H1 (cell line): ENCODE results near the gene PTPRD. TPM values are rescaled to one million over a fixed set of nuclear protein-coding genes. Genes with fewer than 3 reads are reported as not detected.

Experiments
- CTCF ChIA-PET: fragments of 300-600 bp; sonication (Branson Sonifier 250); formaldehyde crosslinking; loops from one replicate; lab custom pipeline; 2021; ENCODE audit not compliant: partially characterized antibody; lab: Charles Lee
- POLR2A ChIA-PET: fragments of 300-600 bp; sonication (Branson Sonifier 250); formaldehyde crosslinking; loops from one replicate; lab custom pipeline; 2021; ENCODE audit warnings: inconsistent platforms; ENCODE audit not compliant: partially characterized antibody; lab: Charles Lee
- DNase-seq, 2 experiments: peaks; one replicate each; pipeline versions ENCODE4 v3.0.0 to v3.0.0-alpha.2; 2010 to 2022; ENCODE audit warnings: low spot score in 2 of 2, low read depth in 1 of 2, mixed read lengths in 1 of 2
- FAIRE-seq: peaks from 2 replicates; lab custom pipeline; 2011; peaks lifted over from hg19 to GRCh38; lab: Jason Lieb, UNC
- H2AFZ ChIP-seq: 2 replicates; pipeline ENCODE4 v1.8.1; 2012; ENCODE audit warnings: low read length, inconsistent platforms
- H2AK5ac ChIP-seq: 2 replicates; pipeline ENCODE4 v1.6.1; 2013; ENCODE audit warnings: low read depth, low read length
- H2BK120ac ChIP-seq: replicated peaks from 2 replicates; pipeline ENCODE3; 2013; ENCODE audit warnings: low read depth, low read length, inconsistent platforms
- H2BK12ac ChIP-seq: 2 replicates; pipeline ENCODE4 v1.6.1; 2013; ENCODE audit warnings: low read depth, low read length
- H2BK15ac ChIP-seq: 2 replicates; pipeline ENCODE4 v1.6.1; 2013; ENCODE audit warnings: low read length
- H2BK20ac ChIP-seq: 2 replicates; pipeline ENCODE4 v1.6.1; 2013; ENCODE audit warnings: low read length
- H2BK5ac ChIP-seq: 2 replicates; pipeline ENCODE4 v1.6.1; 2013; ENCODE audit warnings: low read depth, low read length
- H3K14ac ChIP-seq: 2 replicates; pipeline ENCODE4 v1.6.1; 2013; ENCODE audit warnings: inconsistent platforms; ENCODE audit not compliant: insufficient read length
- H3K18ac ChIP-seq: 2 replicates; pipeline ENCODE4 v1.6.1; 2013; ENCODE audit warnings: low read length; ENCODE audit errors: extremely low read depth
- H3K23ac ChIP-seq: 2 replicates; pipeline ENCODE4 v1.6.1; 2013; ENCODE audit warnings: inconsistent platforms; ENCODE audit not compliant: insufficient read length
- H3K23me2 ChIP-seq: 2 replicates; pipeline ENCODE4 v1.6.1; 2013; ENCODE audit warnings: low read depth, low read length
- H3K27ac ChIP-seq: 2 replicates; pipeline ENCODE4 v1.6.1; 2011; ENCODE audit warnings: low read depth, low read length, inconsistent platforms
- H3K27me3 ChIP-seq, 4 experiments: replicated peaks in 1 of 4; 1 replicate in 1 of 4; 2 replicates in 3 of 4; pipeline versions ENCODE4 v1.6.1 to v1.8.1; 2011 to 2013; ENCODE audit warnings: low read length in 3 of 4, mild to moderate bottlenecking in 3 of 4, inconsistent platforms in 2 of 4, mixed read lengths in 2 of 4, moderate library complexity in 1 of 4; ENCODE audit not compliant: control insufficient read depth in 3 of 4, insufficient read depth in 3 of 4; ENCODE audit errors: extremely low read depth in 1 of 4
- H3K36me3 ChIP-seq, 4 experiments: 2 replicates each; pipeline versions ENCODE4 v1.6.1 to v1.8.1; 2011 to 2013; ENCODE audit warnings: mild to moderate bottlenecking in 4 of 4, low read length in 3 of 4, moderate library complexity in 2 of 4, control low read depth in 1 of 4, inconsistent platforms in 1 of 4; ENCODE audit not compliant: insufficient read depth in 4 of 4, control insufficient read depth in 2 of 4
- H3K4ac ChIP-seq: replicated peaks from 2 replicates; pipeline ENCODE3; 2013; ENCODE audit warnings: low read length, low read depth, mixed read lengths, inconsistent platforms; ENCODE audit not compliant: insufficient read length
- H3K4me1 ChIP-seq, 4 experiments: replicated peaks in 1 of 4; 1 replicate in 1 of 4; 2 replicates in 3 of 4; pipeline versions ENCODE4 v1.6.1 to v1.8.1; 2011 to 2013; ENCODE audit warnings: low read length in 3 of 4, inconsistent platforms in 2 of 4, mixed read lengths in 1 of 4; ENCODE audit not compliant: insufficient read depth in 4 of 4, control insufficient read depth in 3 of 4
- H3K4me2 ChIP-seq, 2 experiments: 2 replicates each; pipeline versions ENCODE4 v1.6.1 to v1.8.1; 2011 to 2013; ENCODE audit warnings: low read depth in 2 of 2, low read length in 2 of 2, control low read depth in 1 of 2, inconsistent platforms in 1 of 2, mild to moderate bottlenecking in 1 of 2; ENCODE audit not compliant: insufficient read depth in 1 of 2
- H3K4me3 ChIP-seq, 4 experiments: fragments of 200-600, 300-600 bp in 1 of 4; sonication (generic), shearing (Covaris generic), sonication (Bioruptor Twin) in 1 of 4; 2 replicates each; pipeline versions ENCODE4 v1.5.1 to v1.8.1; 2011 to 2016; ENCODE audit warnings: low read length in 4 of 4, low read depth in 3 of 4, control low read depth in 2 of 4, inconsistent platforms in 2 of 4, mild to moderate bottlenecking in 2 of 4, mixed read lengths in 1 of 4, moderate library complexity in 1 of 4; ENCODE audit not compliant: insufficient read depth in 2 of 4; ENCODE audit errors: extremely low read depth in 1 of 4
- H3K56ac ChIP-seq: replicated peaks from 2 replicates; pipeline ENCODE3; 2013; ENCODE audit warnings: low read depth, mild to moderate bottlenecking, mixed read lengths, low read length, inconsistent platforms; ENCODE audit not compliant: insufficient read length
- H3K79me1 ChIP-seq: 2 replicates; pipeline ENCODE4 v1.6.1; 2013; ENCODE audit warnings: low read depth, low read length, control low read depth
- H3K79me2 ChIP-seq, 2 experiments: 2 replicates each; pipeline versions ENCODE4 v1.6.1 to v1.8.1; 2012 to 2013; ENCODE audit warnings: low read length in 2 of 2, mild to moderate bottlenecking in 2 of 2, inconsistent platforms in 1 of 2; ENCODE audit not compliant: insufficient read depth in 2 of 2, control insufficient read depth in 1 of 2
- H3K9ac ChIP-seq, 4 experiments: replicated peaks in 1 of 4; 1 replicate in 1 of 4; 2 replicates in 3 of 4; pipeline versions ENCODE4 v1.6.1 to v1.8.1; 2011 to 2013; ENCODE audit warnings: low read depth in 3 of 4, low read length in 3 of 4, control low read depth in 2 of 4, mild to moderate bottlenecking in 2 of 4, moderate library complexity in 2 of 4, inconsistent platforms in 1 of 4; ENCODE audit errors: extremely low read depth in 1 of 4
- H3K9me3 ChIP-seq, 2 experiments: 2 replicates each; pipeline versions ENCODE4 v1.6.1 to v1.8.1; 2012 to 2013; ENCODE audit warnings: mild to moderate bottlenecking in 2 of 2, moderate library complexity in 2 of 2, control low read depth in 1 of 2, inconsistent platforms in 1 of 2, low read depth in 1 of 2, low read length in 1 of 2, mixed read lengths in 1 of 2; ENCODE audit not compliant: insufficient read depth in 2 of 2
- H4K20me1 ChIP-seq, 2 experiments: replicated peaks in 1 of 2; 2 replicates each; pipeline versions ENCODE3 to v1.8.1; 2011 to 2013; ENCODE audit warnings: inconsistent platforms in 2 of 2, low read length in 2 of 2, mild to moderate bottlenecking in 1 of 2; ENCODE audit not compliant: insufficient read depth in 2 of 2, control insufficient read depth in 1 of 2
- H4K5ac ChIP-seq: 2 replicates; pipeline ENCODE4 v1.6.1; 2013; ENCODE audit warnings: low read length, low read depth, mixed read lengths, inconsistent platforms; ENCODE audit not compliant: insufficient read length
- H4K8ac ChIP-seq: 2 replicates; pipeline ENCODE4 v1.8.0; 2013; ENCODE audit warnings: mild to moderate bottlenecking, moderate library complexity, low read length, inconsistent platforms; ENCODE audit not compliant: insufficient read depth; ENCODE audit errors: extremely low read depth
- H4K91ac ChIP-seq: replicated peaks from 2 replicates; pipeline ENCODE3; 2013; ENCODE audit warnings: low read length, mixed read lengths, inconsistent platforms; ENCODE audit not compliant: insufficient read length
- ASH2L ChIP-seq: fragments of 200-600, 300-600 bp; sonication (generic); IDR thresholded peaks from one replicate; pipeline ENCODE4 v1.7.1; 2017; ENCODE audit warnings: low read length
- ATF2 ChIP-seq: IDR thresholded peaks from 2 replicates; pipeline ENCODE4 v1.6.1; 2012; ENCODE audit warnings: low read length, inconsistent platforms
- ATF3 ChIP-seq: IDR thresholded peaks from 2 replicates; pipeline ENCODE4 v1.6.1; 2011; ENCODE audit warnings: low read depth, mild to moderate bottlenecking, low read length; ENCODE audit not compliant: insufficient read depth
- CREB1 ChIP-seq: IDR thresholded peaks from 2 replicates; pipeline ENCODE4 v1.6.1; 2012; ENCODE audit warnings: inconsistent platforms
- KDM4A ChIP-seq: IDR thresholded peaks from one replicate; pipeline ENCODE4 v1.7.1; 2012; ENCODE audit warnings: low read depth, mild to moderate bottlenecking, moderate library complexity, low read length, inconsistent platforms; ENCODE audit not compliant: severe bottlenecking
- RFX5 ChIP-seq: IDR thresholded peaks from 2 replicates; pipeline ENCODE4 v1.6.1; 2011; ENCODE audit warnings: low read depth, low read length, improper control_type of control experiment, borderline replicate concordance
- SP1 ChIP-seq: IDR thresholded peaks from 2 replicates; pipeline ENCODE4 v1.6.1; 2011; ENCODE audit warnings: low read depth, low read length
- SRF ChIP-seq: IDR thresholded peaks from 2 replicates; pipeline ENCODE4 v1.6.1; 2011; ENCODE audit warnings: mild to moderate bottlenecking, low read depth, low read length, moderate library complexity
- SUZ12 ChIP-seq: fragments of 200-600 bp; sonication (generic); IDR thresholded peaks from 2 replicates; pipeline ENCODE4 v1.6.1; 2012; ENCODE audit warnings: mild to moderate bottlenecking, inconsistent platforms, low read length, moderate library complexity, mixed read lengths
- TCF12 ChIP-seq: IDR thresholded peaks from 2 replicates; pipeline ENCODE4 v1.6.1; 2011; ENCODE audit warnings: low read depth, mild to moderate bottlenecking, low read length
- USF2 ChIP-seq: IDR thresholded peaks from 2 replicates; pipeline ENCODE4 v1.6.1; 2011; ENCODE audit warnings: low read length, improper control_type of control experiment
- YY1 ChIP-seq: IDR thresholded peaks from 2 replicates; pipeline ENCODE4 v1.6.1; 2011; ENCODE audit warnings: low read depth, mild to moderate bottlenecking, low read length
- WGBS, 2 experiments: shearing (Covaris generic) in 1 of 2; methylation state at CpG; one replicate each; pipeline versions ENCODE4 v1.1.6 to v1.1.7; 2013 to 2015; ENCODE audit warnings: low lambda C conversion rate in 2 of 2, mixed read lengths in 2 of 2, inconsistent platforms in 1 of 2, low coverage in 1 of 2, missing lambda C conversion rate in 1 of 2; ENCODE audit not compliant: insufficient replicate concordance in 2 of 2, insufficient coverage in 1 of 2, insufficient read length in 1 of 2; ENCODE audit errors: extremely low coverage in 1 of 2, missing lambda C conversion rate in 1 of 2; 5-methylcytosine and 5-hydroxymethylcytosine counted together
- polyA plus RNA-seq, 7 experiments: library from polyadenylated mRNA; depleted of rRNA in 3 of 7; stranded (reverse) in 5 of 7; unstranded in 2 of 7; fragments of >200 nt in 5 of 7; fragments of 200-250 nt in 2 of 7; gene quantifications; 1 replicate in 5 of 7; 2 replicates in 1 of 7; 4 replicates in 1 of 7; pipeline versions ENCODE4 v1.2.1 to v1.2.3, GENCODE V29; 2011 to 2013; ENCODE audit warnings: missing spikeins in 2 of 7, mixed read lengths in 2 of 7
- total RNA-seq: library from RNA; stranded (reverse); fragmentation: NEBNext Ultra II Directional; extraction: Animal tissue kit (Norgen Biotek cat#: 25700); gene quantifications from 2 replicates; pipeline ENCODE4 v1.2.1, GENCODE V29; 2021

The PTPRD gene
- total and polyA plus RNA-seq, 2 of the 8 experiments (the other 6 are each of a cell fraction or from before 2014, with no cell fraction given): 17.2 to 77.0 TPM

- ChIA-PET POLR2A (no interaction called here), CTCF (interaction anchor here (0.5 to 0.8 kb wide), 2 partner anchors 250 to 829 kb away, joined by 3 to 4 read pairs; no protein-coding TSS in a partner anchor)
- H3K27me3 ChIP-seq: no peaks in the 10 kb centered on the region
- H3K9me3 ChIP-seq: no peaks in the 10 kb centered on the region
- no peak overlapping the region for H2BK120ac ChIP-seq
- FAIRE-seq: no peak
- H2BK20ac ChIP-seq: no peak overlapping the region
- peaks cover 0 to 3% (median 0%) of the 10 kb centered on the region in 4 experiments; a peak in 1 of 7 replicates for H3K4me1 ChIP-seq
- no peak overlapping the region for H3K4ac ChIP-seq
- H3K18ac ChIP-seq: no peak overlapping the region
- no peak overlapping the region for H3K23ac ChIP-seq
- no peak overlapping the region for H4K8ac ChIP-seq
- no peak overlapping the region for H4K91ac ChIP-seq
- no peak overlapping the region for H4K5ac ChIP-seq
- DNase-seq: no peak
- H2AFZ ChIP-seq: 0 out of 2 replicates have a peak overlapping the region, but pooled peaks have one; percentile 40
- no peak overlapping the region for H3K56ac ChIP-seq
- no peak overlapping the region for H2AK5ac ChIP-seq
- no peak overlapping the region for H3K14ac ChIP-seq
- H3K9ac ChIP-seq: no peak overlapping the region
- H3K4me2 ChIP-seq: no peak overlapping the region
- no peaks in the 10 kb centered on the region for H4K20me1 ChIP-seq
- H2BK15ac ChIP-seq: no peak overlapping the region
- no peak overlapping the region for H2BK5ac ChIP-seq
- no peak overlapping the region for H3K4me3 ChIP-seq
- no peak overlapping the region for H3K27ac ChIP-seq
- H3K23me2 ChIP-seq: no peaks in the 10 kb centered on the region
- H3K79me1 ChIP-seq: no peaks in the 10 kb centered on the region
- H2BK12ac ChIP-seq: no peak overlapping the region
- 87% methylated on average over 2 of the region's 2 CpGs; no CpG with 5 or more reads in 1 of the 2 experiments for WGBS, 2 experiments
- H3K79me2 ChIP-seq: no peaks in the 10 kb centered on the region
- H3K36me3 ChIP-seq: no peaks in the 10 kb centered on the region
- TF ChIP-seq ASH2L (no peak), SUZ12 (no peak), ATF2 (no peak), KDM4A (no peak), SRF (no peak), SP1 (no peak), USF2 (no peak), CREB1 (no peak), RFX5 (no peak), YY1 (no peak), ATF3 (no peak), TCF12 (no peak)
Measured at GRCh38 chr9:8962084-8962483, 1650.7 kb downstream of the PTPRD start.
